ENCODE data around the gene AUTS2.

DNA sequence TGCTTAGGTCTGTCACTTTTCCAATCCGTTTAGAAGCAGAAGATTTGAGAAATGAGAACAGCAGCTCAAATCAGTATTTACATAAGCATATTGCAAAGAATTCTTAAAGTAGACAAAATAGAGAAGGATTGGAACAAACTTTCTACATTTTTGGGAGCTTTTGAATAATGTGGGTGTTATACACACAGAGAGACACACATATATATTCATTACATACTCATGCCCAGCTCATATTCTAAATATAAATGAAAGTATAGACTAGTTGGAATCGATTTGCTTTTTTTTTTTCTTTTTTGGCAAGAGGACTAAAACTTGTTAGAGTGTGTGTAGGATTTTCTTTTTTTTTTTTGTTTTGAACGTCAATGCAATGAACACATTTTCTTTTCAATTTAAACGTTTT is 538.9 kb downstream of the AUTS2 start:
- TF ChIP-seq CTCF (IDR thresholded peaks at IDR 0.05) (no peak), EP300 (IDR thresholded peaks at IDR 0.05) (no peak), POLR2A (IDR thresholded peaks at IDR 0.05) (no peak)
